Ascending aorta (tissue), 2 donors: ENCODE measurements around the gene KCNIP1. TPM values are rescaled to one million over a fixed set of nuclear protein-coding genes. Genes with fewer than 3 reads are reported as not detected.

Source experiments
- DNase-seq, 2 donors: peaks; one replicate each; pipeline ENCODE4 v3.0.0-alpha.2; 2019; ENCODE audit warnings: low spot score in 2 of 2
- H3K27ac ChIP-seq, 2 donors: fragments of 200-600 bp; sonication (generic); one replicate each; pipeline ENCODE4 v1.5.1; 2016 to 2017; ENCODE audit warnings: mild to moderate bottlenecking in 1 of 2
- H3K27me3 ChIP-seq: fragments of 200-600 bp; sonication (generic); one replicate; pipeline ENCODE4 v1.5.1; 2017
- H3K36me3 ChIP-seq, 2 donors: fragments of 200-600 bp; sonication (generic); one replicate each; pipeline ENCODE4 v1.5.1; 2016
- H3K4me1 ChIP-seq, 2 donors: fragments of 200-600 bp; sonication (generic); one replicate each; pipeline ENCODE4 v1.5.1; 2016 to 2017; ENCODE audit warnings: mild to moderate bottlenecking in 1 of 2
- H3K4me3 ChIP-seq, 2 donors: fragments of 200-600 bp; sonication (generic); one replicate each; pipeline ENCODE4 v1.5.1; 2016 to 2017; ENCODE audit warnings: mild to moderate bottlenecking in 1 of 2
- H3K9me3 ChIP-seq, 2 donors: fragments of 200-600 bp; sonication (generic); one replicate each; pipeline ENCODE4 v1.5.1; 2016
- CTCF ChIP-seq, 3 experiments: fragments of 200-600 bp in 2 of 3; fragments of 450-650 bp in 1 of 3; sonication (generic) in 2 of 3; IDR thresholded peaks; one replicate each; pipeline ENCODE4 v1.5.1; 2016 to 2019; ENCODE audit warnings: antibody characterized with exemption in 3 of 3, mild to moderate bottlenecking in 1 of 3, moderate library complexity in 1 of 3
- intact Hi-C: fragments of 100-400 bp; cut with DNase I; formaldehyde crosslinking; loops from one replicate; pipeline ENCODE4 v1.15.1; 2023
- total RNA-seq: library from RNA; depleted of rRNA; stranded (reverse); fragments of >200 nt; gene quantifications from one replicate; pipeline ENCODE4 v1.1.0, GENCODE V29; 2016

KCNIP1 gene
- total RNA-seq, 1 donor from 2014 or later = not detected

DNA sequence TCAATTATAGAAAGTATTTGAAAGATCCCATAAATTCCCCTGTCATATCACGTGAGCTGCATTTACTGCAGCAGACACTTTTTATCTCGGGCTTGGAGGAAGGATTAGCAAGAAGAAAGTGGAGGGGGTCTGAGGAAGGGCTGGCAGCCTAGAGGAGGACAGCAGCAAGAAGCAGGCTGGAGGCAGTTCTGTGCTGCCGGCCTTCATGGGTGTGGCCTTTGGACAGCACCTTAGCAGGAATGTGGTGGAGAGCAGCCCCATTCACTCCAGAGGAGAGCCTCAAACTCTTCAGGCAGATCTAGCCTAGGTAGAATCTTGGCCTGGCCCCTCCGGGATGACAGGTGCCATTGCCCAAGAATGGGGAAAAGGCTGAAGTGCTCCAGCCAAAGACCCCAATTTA is 189.9 kb downstream of the KCNIP1 start:
- no peaks in the 10 kb centered on the region for H3K27me3 ChIP-seq
- no peak overlapping the region for H3K27ac ChIP-seq
- no peak overlapping the region for H3K4me3 ChIP-seq
- no peaks in the 10 kb centered on the region for H3K9me3 ChIP-seq
- no peaks in the 10 kb centered on the region for H3K36me3 ChIP-seq
- no peaks in the 10 kb centered on the region for H3K4me1 ChIP-seq
- no peak for DNase-seq
- intact Hi-C loops = no loop called here
- TF ChIP-seq CTCF (IDR thresholded peaks at IDR 0.05) = no peak

DNA sequence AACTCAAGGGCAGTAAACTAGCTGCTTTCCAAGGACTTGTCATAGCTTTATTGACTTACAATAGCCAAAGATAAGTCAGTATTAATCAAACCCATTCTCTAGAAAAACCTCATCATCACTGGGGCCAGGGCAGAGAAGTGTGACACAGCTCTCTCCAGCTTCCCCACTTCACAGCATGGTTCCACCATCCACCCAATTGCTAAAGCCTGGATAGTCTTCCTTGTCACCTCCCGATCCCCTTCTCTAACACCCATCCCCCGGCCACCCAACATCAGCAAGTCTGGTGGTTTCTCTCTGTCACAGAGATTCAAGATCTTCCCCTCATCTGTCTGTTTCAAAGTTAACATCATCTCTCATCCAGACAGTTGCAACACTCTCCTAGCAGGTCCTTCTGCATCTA is 191.1 kb downstream of the KCNIP1 start:
- no peaks in the 10 kb centered on the region for H3K4me1 ChIP-seq
- no peaks in the 10 kb centered on the region for H3K9me3 ChIP-seq
- intact Hi-C loops = no loop called here
- H3K4me3 ChIP-seq = no peak overlapping the region
- no peaks in the 10 kb centered on the region for H3K27me3 ChIP-seq
- H3K27ac ChIP-seq = no peak overlapping the region
- no peak for TF ChIP-seq CTCF (IDR thresholded peaks at IDR 0.05)
- H3K36me3 ChIP-seq = no peaks in the 10 kb centered on the region
- DNase-seq = no peak

GRCh38 chr5:170697031-170697430 is 193.2 kb downstream of the KCNIP1 start:
- no peaks in the 10 kb centered on the region for H3K27me3 ChIP-seq
- DNase-seq = no peak
- H3K4me3 ChIP-seq = no peak overlapping the region

GRCh38 chr5:170700503-170700902 is 196.7 kb downstream of the KCNIP1 start:
- intact Hi-C loops = no loop called here
- H3K27ac ChIP-seq = no peak overlapping the region
- no peaks in the 10 kb centered on the region for H3K4me1 ChIP-seq
- TF ChIP-seq CTCF (IDR thresholded peaks at IDR 0.05) = no peak
- no peaks in the 10 kb centered on the region for H3K36me3 ChIP-seq
- H3K9me3 ChIP-seq = no peaks in the 10 kb centered on the region
- H3K27me3 ChIP-seq = no peaks in the 10 kb centered on the region
- no peak overlapping the region for H3K4me3 ChIP-seq
- no peak for DNase-seq

More at GRCh38 chr5:170697031-170697430, 193.2 kb downstream of the KCNIP1 start:
- Histone ChIP-seq H3K36me3 (no peaks in the 10 kb centered on the region), H3K4me1 (no peaks in the 10 kb centered on the region), H3K9me3 (no peaks in the 10 kb centered on the region), H3K27ac (no peak overlapping the region)
- TF ChIP-seq CTCF (IDR thresholded peaks at IDR 0.05) = no peak
- intact Hi-C loops = no loop called here

DNA sequence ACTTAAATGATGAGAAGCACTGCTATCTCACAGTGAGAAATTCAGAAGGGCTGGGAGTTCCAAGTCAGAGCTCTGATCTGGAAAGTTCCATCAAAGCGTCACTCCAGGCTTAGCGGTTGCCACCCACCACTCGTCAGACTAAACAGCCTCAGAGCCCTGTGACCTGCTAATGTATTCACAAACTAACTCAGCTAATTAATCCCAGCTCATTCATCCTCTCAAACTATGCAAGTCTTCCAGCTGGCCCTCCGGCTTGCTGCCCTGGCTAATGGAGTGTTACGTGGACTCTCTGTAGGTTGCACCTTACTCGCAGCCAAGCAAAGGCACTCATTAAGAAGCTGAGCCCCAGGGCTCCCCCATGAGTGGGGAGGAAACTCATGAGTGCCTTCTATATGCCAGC is 197.5 kb downstream of the KCNIP1 start:
- no peaks in the 10 kb centered on the region for H3K4me1 ChIP-seq
- no peak overlapping the region for H3K27ac ChIP-seq
- TF ChIP-seq CTCF (IDR thresholded peaks at IDR 0.05) = no peak
- H3K27me3 ChIP-seq = no peaks in the 10 kb centered on the region
- no peaks in the 10 kb centered on the region for H3K36me3 ChIP-seq
- no peak overlapping the region for H3K4me3 ChIP-seq
- no peaks in the 10 kb centered on the region for H3K9me3 ChIP-seq
- no peak for DNase-seq
- intact Hi-C loops = no loop called here
